GM12874 (cell line): ENCODE measurements around the gene DNAJB12.

Source experiments
- CTCF ChIP-seq: IDR thresholded peaks from 2 replicates; pipeline ENCODE4 v1.5.1; 2011; ENCODE audit warnings: low read depth, mild to moderate bottlenecking, control low read depth, low read length, moderate library complexity; ENCODE audit not compliant: insufficient read depth

The DNAJB12 gene

DNA sequence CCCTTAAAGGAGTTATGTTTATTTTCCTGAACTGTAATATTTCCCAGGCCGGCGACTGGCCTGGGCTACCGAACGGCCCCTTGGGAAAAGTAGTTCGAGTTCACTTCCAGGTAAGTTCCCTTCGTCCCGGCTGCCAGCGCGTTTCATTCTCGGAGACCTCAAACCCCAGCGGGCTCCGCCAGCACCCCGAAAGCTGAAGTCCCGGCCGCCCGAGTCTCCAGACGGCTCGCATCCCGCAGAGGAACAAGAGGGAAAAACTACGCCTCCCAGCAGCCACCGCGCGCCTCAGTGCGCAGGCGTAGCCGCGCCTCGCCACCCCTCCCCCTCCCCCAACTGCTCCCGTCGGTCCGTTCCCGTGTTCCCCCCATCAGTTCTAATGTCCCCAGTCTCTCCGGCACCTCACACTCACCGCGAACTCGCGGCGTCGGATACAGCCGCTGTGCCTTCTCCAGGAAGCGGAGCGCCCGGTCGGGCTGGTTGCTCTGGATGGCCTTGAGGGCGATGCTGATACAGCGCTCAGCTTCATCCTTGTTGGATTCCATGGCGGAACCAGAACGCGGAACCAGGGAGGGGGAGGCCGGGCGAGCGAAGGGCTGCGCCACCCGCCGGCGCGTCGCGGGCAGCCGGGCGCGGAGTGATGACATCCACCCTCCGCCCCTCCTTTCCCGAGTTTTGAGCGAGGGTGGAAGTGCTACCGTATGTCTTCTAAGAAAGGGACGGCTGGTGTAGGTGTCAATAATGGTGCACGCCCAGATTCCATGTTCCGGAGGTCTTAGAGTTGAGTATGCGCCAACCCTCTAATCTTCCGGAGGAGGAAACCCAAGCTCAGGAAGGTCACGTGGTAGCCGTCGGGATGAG is at the start of gene DNAJB12:
Gene DNAJB12 (minus strand): TSS at position 564 of the 858 bp plus-strand sequence. CDS start 22 bp downstream, at position 542.
- no peak for TF ChIP-seq CTCF

- no peak for TF ChIP-seq CTCF
Measured at GRCh38 chr10:72392571-72392970, 37.9 kb upstream of the DNAJB12 start.

DNA sequence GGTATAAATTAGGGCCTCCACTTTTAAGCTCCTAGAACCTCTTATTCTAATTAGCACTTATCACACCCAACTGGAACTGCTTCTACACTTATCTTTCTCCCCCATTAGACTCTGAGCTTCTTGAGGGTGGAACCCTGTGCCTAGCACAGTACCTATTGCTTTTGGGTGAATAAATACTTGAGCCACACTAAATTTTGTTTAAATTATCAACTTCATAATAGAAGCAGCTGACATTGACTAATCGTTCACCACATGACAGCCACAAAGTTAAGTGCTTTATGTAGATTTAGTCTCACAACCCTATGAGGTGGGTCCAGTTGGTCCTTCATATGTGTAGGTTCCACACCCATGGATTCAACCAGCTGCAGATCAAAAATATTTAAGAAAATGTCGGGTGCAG is 36.0 kb upstream of the DNAJB12 start:
- no peak for TF ChIP-seq CTCF

GRCh38 chr10:72389716-72390115 is 35.0 kb upstream of the DNAJB12 start:
- TF ChIP-seq CTCF: no peak

GRCh38 chr10:72389014-72389413 is 34.3 kb upstream of the DNAJB12 start:
- TF ChIP-seq CTCF: no peak

DNA sequence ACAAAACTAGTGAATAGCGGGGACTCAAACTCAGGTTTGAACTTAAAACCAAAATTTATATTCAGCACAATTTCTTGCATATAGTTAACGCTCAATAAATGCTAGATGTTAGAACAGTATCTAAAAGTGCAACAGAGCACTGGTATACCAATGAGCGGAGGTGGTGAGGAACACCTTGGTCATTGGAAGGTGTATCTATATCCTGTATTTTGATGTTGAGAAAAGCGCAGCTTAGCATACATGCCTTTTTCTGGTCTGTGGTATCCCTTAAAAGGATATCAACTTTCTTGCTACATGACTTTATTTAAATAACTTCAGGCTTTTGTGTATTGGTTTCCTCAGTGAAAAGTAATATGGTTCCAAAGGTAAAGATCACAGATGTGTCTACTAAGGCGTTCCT is 33.3 kb upstream of the DNAJB12 start:
- TF ChIP-seq CTCF: no peak

GRCh38 chr10:72386916-72387586 is 32.3 kb upstream of the DNAJB12 start:
- no peak for TF ChIP-seq CTCF
